Frontal cortex (tissue), 4 donors: ENCODE data around the gene CMTM1. TPM values are rescaled to one million over a fixed set of nuclear protein-coding genes. Genes with fewer than 3 reads are reported as not detected.

Experiments
- DNase-seq, 2 donors: peaks; one replicate each; pipeline ENCODE4 v3.0.0; 2012; ENCODE audit warnings: low spot score in 2 of 2
- FAIRE-seq: peaks from 2 replicates; lab custom pipeline; 2012; peaks lifted over from hg19 to GRCh38; lab: Jason Lieb, UNC
- total RNA-seq: library from RNA; depleted of rRNA; stranded (reverse); fragments of >200 nt; gene quantifications from one replicate; pipeline ENCODE4 v1.2.3, GENCODE V29; 2014
- donor health status: control.
- donor health status: control.
- donor health status: control.

CMTM1 gene, protein sequence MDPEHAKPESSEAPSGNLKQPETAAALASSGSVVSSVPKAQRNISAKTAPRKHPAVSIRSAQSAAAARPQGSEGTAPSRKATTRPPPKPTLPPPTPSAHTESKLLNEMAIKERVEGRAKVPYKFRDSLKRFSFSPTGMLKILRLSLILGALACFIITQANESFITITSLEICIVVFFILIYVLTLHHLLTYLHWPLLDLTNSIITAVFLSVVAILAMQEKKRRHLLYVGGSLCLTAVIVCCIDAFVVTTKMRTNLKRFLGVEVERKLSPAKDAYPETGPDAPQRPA
- 4.1 TPM for total RNA-seq

GRCh38 chr16:66566051-66566901, at the start of gene CMTM1:
Gene CMTM1, plus strand, starts transcription at chr16:66566439. Its CDS starts 75 bp downstream, at chr16:66566514.
- no peak for DNase-seq
- FAIRE-seq: no peak

- no peak for FAIRE-seq
- peak in 1 of 2 donors; percentile 22 for DNase-seq
Measured at GRCh38 chr16:66516509-66516807, 49.8 kb upstream of the CMTM1 start.

DNA sequence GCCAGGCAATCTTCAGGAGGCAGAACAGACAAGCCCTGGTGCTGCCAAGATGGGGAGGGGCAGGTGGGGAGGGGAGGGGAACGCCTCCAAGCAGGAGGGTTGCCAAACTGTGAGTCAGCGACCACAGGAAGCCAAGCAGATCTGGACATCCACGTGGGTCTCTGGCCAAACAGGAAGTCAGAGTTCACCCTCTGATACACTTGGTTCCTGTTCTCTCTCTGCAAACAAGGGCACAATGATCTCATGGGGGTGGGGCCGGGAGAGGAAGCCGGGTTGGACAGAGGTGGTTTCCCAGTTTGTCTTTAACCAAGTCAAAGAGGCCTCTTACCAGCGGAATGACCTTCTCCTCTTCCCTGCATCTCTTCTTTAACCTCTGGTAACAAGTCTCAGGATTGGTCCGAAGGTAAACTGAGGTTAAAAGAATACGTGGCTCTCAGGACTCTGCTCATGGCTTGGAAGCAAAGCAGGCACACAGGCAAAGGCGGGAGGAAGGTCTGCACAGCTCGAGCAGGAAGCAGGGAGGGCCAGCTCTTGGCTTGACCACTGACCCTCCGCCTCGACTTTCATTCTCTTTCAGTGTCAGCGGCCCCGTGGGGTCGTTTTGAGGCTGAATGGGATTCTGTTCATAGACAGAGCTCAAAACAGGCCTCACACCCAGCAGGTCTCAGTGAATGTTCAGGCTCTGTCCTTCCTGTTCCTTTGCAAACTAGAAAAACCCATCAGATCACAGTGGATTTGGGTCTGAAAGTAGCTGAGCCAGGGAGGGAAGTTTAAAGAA, 49.2 kb upstream of the CMTM1 start:
- peak; percentile 71 to 89 for DNase-seq
- no peak for FAIRE-seq

DNA sequence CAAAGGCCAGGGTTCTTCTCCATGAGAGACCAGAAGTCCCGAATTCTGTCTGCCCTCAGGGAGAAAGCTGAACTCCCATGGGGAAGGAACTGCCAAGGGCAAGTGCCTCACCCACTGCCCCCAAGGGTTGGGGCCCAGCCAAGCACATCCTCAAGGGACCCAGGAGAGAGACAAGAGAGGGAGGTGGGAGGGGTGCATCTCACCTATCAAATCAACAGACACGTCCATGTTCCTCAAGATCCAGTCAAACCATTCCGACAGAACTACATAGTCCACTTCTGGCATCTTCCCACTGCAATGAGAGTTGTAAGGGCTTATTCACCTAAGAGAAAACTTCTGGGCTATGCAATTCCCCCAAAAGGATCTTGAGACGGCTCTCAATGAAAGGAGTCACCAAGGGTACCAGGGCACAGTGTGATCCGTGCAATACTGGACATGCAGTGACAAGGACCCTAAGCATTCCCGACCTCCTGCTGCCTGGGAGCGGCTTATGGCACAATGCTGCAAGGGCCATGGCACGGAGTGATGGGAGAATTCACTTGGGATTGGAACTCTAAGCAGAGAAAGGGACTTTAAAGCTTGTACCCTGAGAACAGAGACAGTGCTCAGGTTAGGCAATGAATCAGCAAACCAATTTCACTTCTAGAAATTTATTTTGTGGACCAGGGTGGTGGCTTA, 48.5 kb upstream of the CMTM1 start:
- no peak for DNase-seq
- no peak for FAIRE-seq

- no peak for FAIRE-seq
Measured at GRCh38 chr16:66519482-66520373, 46.5 kb upstream of the CMTM1 start.

GRCh38 chr16:66520406-66521170, 45.7 kb upstream of the CMTM1 start:
- DNase-seq (no peak), FAIRE-seq (no peak)

More at GRCh38 chr16:66519482-66520373, 46.5 kb upstream of the CMTM1 start:
- no peak for DNase-seq

DNA sequence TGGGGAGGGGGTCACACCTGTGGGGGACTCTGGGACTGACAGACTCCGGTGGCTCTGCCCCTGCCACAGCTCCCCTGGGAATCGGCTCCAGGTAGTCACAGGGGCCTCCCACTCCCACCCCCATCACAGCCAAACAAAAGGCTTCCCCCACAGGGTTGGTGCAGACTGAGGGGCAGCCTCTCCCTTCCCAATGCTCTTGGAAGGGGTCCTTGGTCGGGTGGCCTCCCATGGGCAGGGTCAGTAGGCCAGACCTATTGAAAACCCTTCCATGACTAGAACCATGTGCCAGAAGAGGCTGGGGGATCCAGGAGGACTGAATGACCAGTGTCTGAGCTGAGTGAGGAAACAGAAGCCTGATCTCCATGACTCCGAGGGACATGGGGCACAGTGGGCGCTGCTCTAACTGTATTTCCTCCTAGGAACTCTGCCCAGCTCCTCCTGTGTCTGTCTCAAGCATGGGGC, 45.0 kb upstream of the CMTM1 start:
- FAIRE-seq (no peak), DNase-seq (no peak)

GRCh38 chr16:66521951-66522771, 44.1 kb upstream of the CMTM1 start:
- no peak for FAIRE-seq
- DNase-seq: no peak

DNA sequence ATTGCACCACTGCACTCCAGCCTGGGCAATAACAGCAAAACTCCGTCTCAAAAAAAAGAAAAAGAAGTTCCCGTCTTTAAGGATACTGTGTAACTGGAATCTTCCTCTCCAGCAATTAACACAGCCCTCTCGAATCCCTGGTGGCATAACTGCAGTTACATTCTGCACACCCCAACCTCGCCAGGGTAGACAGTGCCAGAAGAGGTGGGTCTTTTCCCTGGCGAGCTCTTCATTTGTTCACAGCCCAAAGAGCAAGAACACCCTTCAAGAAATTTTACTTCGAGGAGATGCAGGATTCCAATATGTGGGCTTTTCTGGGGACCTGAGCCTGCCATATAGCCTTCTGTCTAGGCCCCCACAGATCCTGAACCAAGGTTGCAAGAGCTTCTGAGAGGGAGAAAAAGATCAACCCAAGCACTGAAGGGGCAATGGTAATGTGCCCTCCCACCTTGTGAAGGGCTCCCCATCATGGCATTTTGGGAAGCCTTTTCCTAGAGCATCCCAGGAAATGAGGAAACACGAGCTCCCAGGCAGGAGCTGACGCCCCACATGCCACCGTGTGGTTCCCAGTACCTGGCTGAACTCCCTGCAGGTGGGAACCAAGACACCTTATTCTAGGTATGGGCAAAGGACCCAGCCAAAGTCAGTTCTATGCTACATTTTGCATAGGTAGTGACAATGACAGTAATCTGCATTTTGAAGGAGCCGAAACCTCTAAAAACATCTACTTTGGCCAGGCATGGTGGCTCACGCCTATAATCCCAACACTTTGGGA, 43.2 kb upstream of the CMTM1 start:
- DNase-seq (no peak), FAIRE-seq (no peak)

DNA sequence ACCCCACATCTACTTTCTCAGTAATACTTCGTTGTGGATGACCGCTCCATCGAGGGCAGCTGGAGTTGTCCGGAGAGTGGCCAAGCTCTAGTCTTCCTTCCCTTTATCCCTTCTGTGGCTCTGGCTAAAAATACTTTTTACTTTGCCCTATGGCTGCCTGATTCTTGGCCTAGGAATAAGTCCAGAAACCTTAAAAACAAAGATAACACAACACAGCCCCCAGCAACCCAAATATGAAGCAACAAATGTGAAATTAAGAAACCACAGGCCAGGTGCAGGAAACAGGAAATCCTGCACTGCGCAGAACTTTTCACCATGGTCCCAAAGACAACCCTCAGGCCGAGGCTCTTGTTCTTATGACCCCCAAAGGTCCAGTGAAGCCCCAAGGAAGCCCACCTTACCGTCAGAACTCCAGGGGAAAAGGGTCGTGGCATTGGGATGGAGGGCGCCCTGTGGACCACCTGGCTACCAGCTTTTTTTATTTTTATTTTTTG, 42.3 kb upstream of the CMTM1 start:
- DNase-seq: no peak
- no peak for FAIRE-seq

- DNase-seq (no peak), FAIRE-seq (no peak)
Measured at GRCh38 chr16:66524601-66525164, 41.6 kb upstream of the CMTM1 start.

- no peak for FAIRE-seq
- no peak for DNase-seq
Measured at GRCh38 chr16:66525396-66526180, 40.7 kb upstream of the CMTM1 start.

DNA sequence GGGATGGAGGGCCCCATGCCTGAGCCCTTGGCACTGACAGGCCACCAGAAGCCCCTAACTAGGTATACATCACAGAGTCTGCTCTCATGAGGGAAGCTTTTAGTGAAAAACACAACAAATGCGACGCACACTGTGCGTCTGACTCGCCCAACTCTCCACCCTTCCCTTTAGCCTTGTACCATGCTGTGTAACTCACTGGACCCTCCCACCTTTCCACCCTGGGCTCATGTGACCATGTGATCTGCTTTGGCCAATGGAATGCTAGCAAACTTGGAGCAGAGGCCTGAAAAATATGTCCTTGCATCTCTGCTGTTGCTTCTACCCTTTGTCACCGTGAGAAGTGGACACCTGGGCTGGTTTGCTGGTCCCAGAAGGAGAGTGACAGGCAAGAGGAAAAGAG, 37.9 kb upstream of the CMTM1 start:
- FAIRE-seq: no peak
- DNase-seq: no peak

- FAIRE-seq (no peak), DNase-seq (no peak)
Measured at GRCh38 chr16:66529475-66529874, 36.8 kb upstream of the CMTM1 start.

DNA sequence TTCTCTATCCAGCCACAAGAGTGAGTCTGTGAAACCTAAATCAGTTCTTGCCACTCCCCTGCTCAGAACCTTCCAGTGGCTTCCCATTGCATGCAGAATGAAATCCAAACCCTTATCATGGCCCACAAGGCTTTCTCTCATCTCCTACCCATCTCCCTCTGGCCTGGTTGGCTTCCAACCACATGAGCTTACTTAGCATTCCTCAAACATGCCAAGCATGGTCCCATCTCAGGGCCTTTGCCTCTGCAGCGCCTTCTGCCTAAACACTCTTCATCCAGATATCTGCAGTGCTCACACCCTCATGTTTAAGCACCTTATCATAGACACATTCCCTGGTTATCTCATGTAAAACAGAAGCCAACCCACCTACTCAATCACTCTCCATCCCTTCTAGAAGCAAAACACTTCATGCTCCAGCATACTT, 31.9 kb upstream of the CMTM1 start:
- no peak for FAIRE-seq

More for the DNA sequence above, 31.9 kb upstream of the CMTM1 start:
- DNase-seq: no peak
